GM12892 (cell line): Measurements from ENCODE around the gene SPHK2.

ENCODE experiments used
- DNase-seq: peaks from one replicate; pipeline ENCODE4 v3.0.0; 2011; ENCODE audit not compliant: insufficient read length
- FAIRE-seq: peaks from 2 replicates; lab custom pipeline; 2011; peaks lifted over from hg19 to GRCh38; lab: Jason Lieb, UNC
- POLR2A ChIP-seq: IDR thresholded peaks from 2 replicates; pipeline ENCODE4 v1.6.1; 2011; ENCODE audit warnings: low read depth, low read length, control low read depth
- POLR2AphosphoS5 ChIP-seq: IDR thresholded peaks from 2 replicates; pipeline ENCODE4 v1.6.1; 2011; ENCODE audit warnings: low read depth, low read length, control low read depth
- TAF1 ChIP-seq: IDR thresholded peaks from 2 replicates; pipeline ENCODE4 v1.6.1; 2011; ENCODE audit warnings: low read depth, mild to moderate bottlenecking, control low read depth, low read length, borderline replicate concordance

The SPHK2 gene

GRCh38 chr19:48591021-48591420 lies 28.3 kb upstream of the SPHK2 start:
- FAIRE-seq (no peak), DNase-seq (no peak)
- TF ChIP-seq TAF1 (no peak), POLR2AphosphoS5 (no peak), POLR2A (no peak)

DNA sequence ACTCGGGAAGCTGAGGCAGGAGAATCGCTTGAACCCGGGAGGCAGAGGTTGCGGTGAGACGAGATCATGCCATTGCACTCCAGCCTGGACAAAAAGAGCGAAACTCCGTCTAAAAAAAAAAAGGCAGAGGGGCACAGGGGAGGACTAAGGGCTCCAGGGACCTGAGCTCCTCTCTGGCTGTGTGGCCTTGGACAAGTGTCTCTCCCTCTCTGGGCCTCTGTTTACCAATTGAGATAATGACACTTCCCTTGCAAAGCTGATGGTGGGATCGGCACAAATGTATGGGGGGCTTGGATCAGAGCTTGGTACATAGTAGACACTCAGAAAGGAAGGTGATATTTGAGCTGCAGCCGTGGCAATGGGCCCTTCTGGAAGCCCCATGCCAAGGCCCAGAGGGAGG lies 24.1 kb upstream of the SPHK2 start:
- FAIRE-seq = no peak
- TF ChIP-seq POLR2AphosphoS5 (no peak), POLR2A (no peak), TAF1 (no peak)
- no peak for DNase-seq

DNA sequence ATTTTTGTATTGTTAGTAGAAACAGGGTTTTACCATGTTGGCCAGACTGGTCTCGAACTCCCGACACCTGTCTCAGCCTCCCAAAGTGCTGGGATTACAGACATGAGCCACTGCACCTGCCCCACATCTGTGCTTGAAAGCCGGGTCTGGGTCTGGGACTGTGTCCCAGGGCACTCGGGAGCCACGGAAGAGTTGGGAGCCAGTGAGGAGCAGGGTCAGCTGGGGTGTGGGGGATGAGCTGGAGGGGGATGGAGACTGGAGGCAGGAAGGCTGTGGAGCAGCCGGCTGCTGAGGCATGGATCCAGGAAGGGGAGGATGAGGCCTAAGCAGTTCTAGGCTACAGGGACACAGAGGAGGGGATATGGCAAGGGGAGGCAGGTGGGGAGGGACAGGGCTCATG lies 23.5 kb upstream of the SPHK2 start:
- TF ChIP-seq POLR2AphosphoS5 (no peak), TAF1 (no peak), POLR2A (no peak)
- FAIRE-seq (no peak), DNase-seq (no peak)

DNA sequence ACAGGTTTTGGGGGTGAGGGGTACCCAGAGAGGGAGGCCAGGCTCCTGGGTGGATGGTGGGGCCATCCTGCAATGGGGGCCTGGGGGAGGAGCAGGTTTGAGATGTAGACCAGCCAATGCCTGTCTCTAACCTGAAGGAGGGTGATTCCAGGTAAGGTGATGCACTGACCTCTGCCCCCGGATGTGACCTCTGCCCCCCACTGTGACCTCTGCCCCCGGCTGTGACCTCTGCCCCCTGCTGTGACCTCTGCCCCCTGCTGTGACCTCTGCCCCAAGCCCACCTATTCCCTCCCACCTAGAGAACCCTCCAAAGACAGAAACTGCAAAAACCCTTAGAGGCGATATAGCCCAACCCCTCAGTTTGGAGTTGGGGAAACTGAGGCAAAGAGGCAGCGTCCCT lies 23.1 kb upstream of the SPHK2 start:
- TF ChIP-seq POLR2A (no peak), TAF1 (no peak), POLR2AphosphoS5 (no peak)
- FAIRE-seq (no peak), DNase-seq (no peak)

DNA sequence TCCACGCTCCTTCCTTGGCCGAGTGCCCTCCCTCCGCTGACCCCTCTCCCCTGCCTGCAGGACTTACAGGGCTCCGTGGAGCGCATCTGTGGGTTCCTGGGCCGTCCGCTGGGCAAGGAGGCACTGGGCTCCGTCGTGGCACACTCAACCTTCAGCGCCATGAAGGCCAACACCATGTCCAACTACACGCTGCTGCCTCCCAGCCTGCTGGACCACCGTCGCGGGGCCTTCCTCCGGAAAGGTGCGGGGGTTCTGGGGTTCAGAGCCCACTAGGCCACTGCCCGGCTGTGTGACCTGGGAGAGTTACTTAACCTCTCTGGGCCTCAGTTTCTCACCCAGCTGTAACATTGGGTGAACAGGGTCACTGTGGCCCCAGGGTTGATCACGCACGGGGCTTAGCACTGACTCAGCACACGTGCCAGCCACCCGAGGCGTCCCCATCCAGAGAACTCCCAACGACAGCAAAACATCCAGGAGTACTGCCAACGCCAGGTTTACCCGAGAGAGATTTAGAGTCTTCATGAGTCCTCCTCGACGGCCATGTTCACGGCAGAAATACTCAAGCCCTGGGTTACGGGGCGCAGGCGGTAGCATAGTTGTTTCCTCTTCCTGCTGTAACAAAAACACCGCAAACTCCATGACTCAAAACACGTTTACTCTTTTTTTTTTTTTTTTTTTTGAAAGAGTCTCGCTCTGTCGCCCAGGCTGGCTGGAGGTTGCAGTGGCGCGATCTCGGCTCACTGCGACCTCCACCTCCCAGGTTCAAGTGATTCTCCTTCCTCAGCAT lies 22.4 kb upstream of the SPHK2 start:
- FAIRE-seq = peak; percentile 66
- DNase-seq = no peak

DNA sequence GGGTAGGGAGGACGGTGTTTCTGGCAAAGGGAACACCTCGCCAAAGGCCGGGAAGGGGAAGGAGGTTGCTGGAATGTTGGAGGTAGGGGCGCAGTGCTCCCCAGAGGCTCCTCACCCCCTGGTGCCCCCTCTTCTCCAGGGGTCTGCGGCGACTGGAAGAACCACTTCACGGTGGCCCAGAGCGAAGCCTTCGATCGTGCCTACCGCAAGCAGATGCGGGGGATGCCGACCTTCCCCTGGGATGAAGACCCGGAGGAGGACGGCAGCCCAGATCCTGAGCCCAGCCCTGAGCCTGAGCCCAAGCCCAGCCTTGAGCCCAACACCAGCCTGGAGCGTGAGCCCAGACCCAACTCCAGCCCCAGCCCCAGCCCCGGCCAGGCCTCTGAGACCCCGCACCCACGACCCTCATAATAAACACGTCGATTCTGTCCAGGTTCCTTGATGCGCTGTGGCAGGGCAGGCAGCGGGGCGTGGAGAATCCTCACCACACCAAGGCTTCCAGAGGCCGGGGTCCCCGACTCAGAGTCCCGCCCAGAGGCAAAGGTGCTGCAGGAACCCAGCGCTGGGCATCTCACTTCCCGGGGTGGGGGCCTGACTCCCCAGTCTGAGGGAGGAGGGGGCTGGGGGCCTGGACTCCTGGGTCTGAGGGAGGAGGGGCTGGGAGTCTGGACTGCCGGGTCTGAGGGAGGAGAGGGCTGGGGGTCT lies 20.2 kb upstream of the SPHK2 start:
- DNase-seq (peak; percentile 13), FAIRE-seq (no peak)
- TF ChIP-seq POLR2AphosphoS5 (no peak), POLR2A (no peak), TAF1 (no peak)

More for the DNA sequence above, 22.4 kb upstream of the SPHK2 start:
- TF ChIP-seq POLR2AphosphoS5 (peak; percentile 25; the same call in 1 of the 2 replicates), TAF1 (no peak), POLR2A (peak; percentile 61; the same call in 1 of the 2 replicates)

DNA sequence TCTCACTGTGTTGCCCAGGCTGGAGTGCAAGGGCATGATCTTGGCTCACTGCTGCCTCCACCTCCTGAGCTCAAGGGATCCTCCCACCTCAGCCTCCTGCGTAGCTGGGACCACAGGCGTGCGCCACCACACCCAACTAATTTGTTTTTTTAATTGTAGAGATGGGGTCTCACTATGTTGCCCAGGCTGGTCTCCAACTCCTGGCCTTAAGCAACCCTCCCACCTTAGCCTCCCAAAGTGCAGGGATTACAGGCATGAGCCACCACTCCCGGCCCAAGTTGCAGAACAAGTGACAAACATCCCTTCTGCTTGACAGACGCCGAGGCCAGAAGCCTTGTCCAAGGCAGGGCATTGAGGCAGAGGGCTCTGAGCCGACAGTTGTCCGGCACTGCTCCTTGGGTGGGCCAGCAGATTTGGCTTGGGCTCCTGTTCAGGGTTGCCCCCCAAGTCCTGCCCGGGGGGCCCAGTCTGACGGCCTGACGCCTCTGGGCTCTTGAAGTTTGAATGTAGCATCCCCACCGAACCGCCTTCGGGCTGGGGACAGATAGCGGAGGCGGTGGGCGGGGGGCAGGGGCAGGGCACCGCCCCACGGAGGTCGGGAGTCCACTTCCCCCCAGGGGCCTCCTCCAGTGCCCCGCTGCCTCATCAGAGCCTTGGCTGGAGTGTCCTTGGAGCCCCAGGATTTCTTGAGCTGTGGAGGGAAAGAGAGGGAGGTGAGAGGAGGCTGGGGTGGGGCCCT lies 18.5 kb upstream of the SPHK2 start:
- TF ChIP-seq TAF1 (no peak), POLR2A (no peak), POLR2AphosphoS5 (no peak)
- FAIRE-seq = no peak
- DNase-seq = no peak

- FAIRE-seq (no peak), DNase-seq (no peak)
- TF ChIP-seq POLR2AphosphoS5 (no peak), POLR2A (no peak), TAF1 (no peak)
Observed at GRCh38 chr19:48603001-48603400, 16.3 kb upstream of the SPHK2 start.

GRCh38 chr19:48603449-48603848 lies 15.9 kb upstream of the SPHK2 start:
- FAIRE-seq (no peak), DNase-seq (no peak)
- TF ChIP-seq POLR2AphosphoS5 (no peak), POLR2A (no peak), TAF1 (no peak)

GRCh38 chr19:48603850-48604249 lies 15.5 kb upstream of the SPHK2 start:
- DNase-seq (no peak), FAIRE-seq (no peak)
- TF ChIP-seq POLR2AphosphoS5 = no peak
- TF ChIP-seq POLR2A = no peak
- TF ChIP-seq TAF1 = no peak
